Progenitor cell of endocrine pancreas (in vitro differentiated cells): ENCODE results near the gene TNFRSF8. TPM values are rescaled to one million over a fixed set of nuclear protein-coding genes. Genes with fewer than 3 reads are reported as not detected.

Experiments used
- DNase-seq: peaks from one replicate; pipeline ENCODE4 v3.0.0; 2021; ENCODE audit warnings: low spot score; ENCODE audit not compliant: unreplicated experiment
- H3K27ac Mint-ChIP-seq: 2 replicates; pipeline ENCODE4 v1.8.0; 2021; ENCODE audit warnings: mild to moderate bottlenecking, moderate library complexity, mixed read lengths
- H3K27me3 Mint-ChIP-seq: 2 replicates; pipeline ENCODE4 v1.8.0; 2021; ENCODE audit warnings: mixed read lengths
- H3K36me3 Mint-ChIP-seq: 2 replicates; pipeline ENCODE4 v1.8.0; 2022; ENCODE audit warnings: mixed read lengths; ENCODE audit not compliant: insufficient read depth
- H3K4me1 Mint-ChIP-seq: 2 replicates; pipeline ENCODE4 v1.8.0; 2021; ENCODE audit warnings: low read depth, mixed read lengths
- H3K4me3 Mint-ChIP-seq: 2 replicates; pipeline ENCODE4 v1.8.0; 2021; ENCODE audit warnings: low read depth, mild to moderate bottlenecking, moderate library complexity, mixed read lengths
- H3K9me3 Mint-ChIP-seq: 2 replicates; pipeline ENCODE4 v1.8.0; 2021; ENCODE audit warnings: low read depth, mixed read lengths
- CTCF ChIP-seq: fragments of 200-600 bp; sonication (generic); IDR thresholded peaks from one replicate; pipeline ENCODE4 v1.5.0; 2021; ENCODE audit warnings: antibody characterized with exemption, mild to moderate bottlenecking; ENCODE audit not compliant: unreplicated experiment
- total RNA-seq: library from RNA; stranded (reverse); gene quantifications from 2 replicates; pipeline ENCODE4 v1.2.1, GENCODE V29; 2021

TNFRSF8 gene
- total RNA-seq, 1 donor from 2014 or later: not detected

- H3K27me3 Mint-ChIP-seq: peaks cover 43% of the 10 kb centered on the region
- no peaks in the 10 kb centered on the region for H3K36me3 Mint-ChIP-seq
- H3K9me3 Mint-ChIP-seq: no peaks in the 10 kb centered on the region
- H3K4me3 Mint-ChIP-seq: no peak overlapping the region
- no peak for TF ChIP-seq CTCF
- peaks cover 1% of the 10 kb centered on the region for H3K4me1 Mint-ChIP-seq
- no peak for DNase-seq
- no peak overlapping the region for H3K27ac Mint-ChIP-seq
Observed at GRCh38 chr1:12161324-12161661, 98.2 kb downstream of the TNFRSF8 start.

DNA sequence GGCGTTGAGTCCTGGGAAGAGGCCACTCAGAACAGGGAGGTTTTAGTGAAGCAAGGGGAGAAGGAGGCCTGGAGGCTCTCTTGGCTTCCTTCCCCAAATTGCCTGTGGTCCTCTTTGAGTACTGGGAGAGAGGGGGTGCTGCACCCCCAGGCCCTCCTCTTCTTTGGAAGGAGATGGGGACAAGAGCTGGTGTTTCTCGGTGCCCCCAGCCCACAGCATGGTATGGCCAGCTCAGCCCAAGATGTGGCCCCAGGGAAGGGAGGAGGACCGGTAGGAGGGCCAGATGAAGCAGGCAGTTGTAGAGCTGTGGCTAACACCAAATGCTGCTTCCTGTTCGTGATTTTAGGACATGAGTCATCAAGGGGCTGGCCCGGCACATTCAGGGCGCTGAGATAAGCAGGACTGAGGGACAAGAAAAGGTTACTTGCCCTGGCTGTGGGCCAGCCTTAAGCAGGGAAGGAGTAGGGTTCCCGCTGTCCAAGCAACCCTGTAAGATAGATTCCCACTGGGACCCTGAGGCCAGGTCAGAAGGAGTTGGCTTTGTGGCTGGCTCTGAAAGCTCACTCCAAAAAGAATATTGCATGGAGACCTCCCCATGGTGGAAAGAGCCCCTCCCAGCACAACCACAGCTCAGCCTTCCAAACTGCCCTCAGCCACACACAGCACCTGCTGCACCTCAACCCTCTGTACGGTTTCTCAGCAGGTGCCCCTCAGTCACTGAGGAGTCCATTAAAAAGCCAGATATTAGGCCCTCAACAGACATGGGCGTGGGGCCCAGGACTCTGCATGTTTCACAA is 98.8 kb downstream of the TNFRSF8 start:
- Mint-ChIP-seq H3K27ac (no peak overlapping the region), H3K4me3 (no peak overlapping the region), H3K27me3 (peaks cover 46% of the 10 kb centered on the region), H3K36me3 (no peaks in the 10 kb centered on the region), H3K9me3 (no peaks in the 10 kb centered on the region), H3K4me1 (peaks cover 1% of the 10 kb centered on the region)
- no peak for TF ChIP-seq CTCF
- no peak for DNase-seq

- no peak for TF ChIP-seq CTCF
- no peaks in the 10 kb centered on the region for H3K9me3 Mint-ChIP-seq
- peaks cover 3% of the 10 kb centered on the region for H3K4me1 Mint-ChIP-seq
- H3K27me3 Mint-ChIP-seq: peaks cover 45% of the 10 kb centered on the region
- no peaks in the 10 kb centered on the region for H3K36me3 Mint-ChIP-seq
- DNase-seq: no peak
- no peak overlapping the region for H3K4me3 Mint-ChIP-seq
- H3K27ac Mint-ChIP-seq: no peak overlapping the region
Observed at GRCh38 chr1:12162459-12163137, 99.5 kb downstream of the TNFRSF8 start.

GRCh38 chr1:12163210-12163609 is 100.1 kb downstream of the TNFRSF8 start:
- Mint-ChIP-seq H3K9me3 (no peaks in the 10 kb centered on the region), H3K27me3 (peaks cover 49% of the 10 kb centered on the region), H3K4me1 (peaks cover 1% of the 10 kb centered on the region), H3K36me3 (no peaks in the 10 kb centered on the region), H3K27ac (no peak overlapping the region), H3K4me3 (no peak overlapping the region)
- no peak for TF ChIP-seq CTCF
- DNase-seq: no peak

GRCh38 chr1:12164210-12164609 is 101.1 kb downstream of the TNFRSF8 start:
- Mint-ChIP-seq H3K9me3 (no peaks in the 10 kb centered on the region), H3K4me1 (peaks cover 1% of the 10 kb centered on the region), H3K27ac (no peak overlapping the region), H3K36me3 (no peaks in the 10 kb centered on the region), H3K27me3 (peaks cover 55% of the 10 kb centered on the region), H3K4me3 (no peak overlapping the region)
- no peak for TF ChIP-seq CTCF
- no peak for DNase-seq
